HepG2 (cell line): ENCODE results near the gene SPOCD1. TPM values are rescaled to one million over a fixed set of nuclear protein-coding genes. Genes with fewer than 3 reads are reported as not detected.

ENCODE experiments used
- EEA1 ChIP-seq: sonication (generic); formaldehyde crosslinking; IDR thresholded peaks from 2 replicates; pipeline ENCODE4 v1.5.1; 2020; ENCODE audit warnings: mild to moderate bottlenecking, missing genetic modification reagents, borderline replicate concordance
- HNRNPLL ChIP-seq: fragments of 200-400 bp; formaldehyde crosslinking; IDR thresholded peaks from 2 replicates; pipeline ENCODE4 v1.6.1; 2017; ENCODE audit warnings: mild to moderate bottlenecking, low read depth, low read length; ENCODE audit not compliant: poor library complexity, severe bottlenecking
- ISL2 ChIP-seq: sonication (generic); formaldehyde crosslinking; IDR thresholded peaks from 2 replicates; pipeline ENCODE4 v1.5.0; 2020; ENCODE audit warnings: missing genetic modification reagents
- MEIS1 ChIP-seq: sonication (generic); formaldehyde crosslinking; IDR thresholded peaks from 2 replicates; pipeline ENCODE4 v1.9.0; 2021; ENCODE audit warnings: mild to moderate bottlenecking, missing genetic modification reagents, moderate library complexity, borderline replicate concordance
- NR2C2 ChIP-seq: sonication (generic); formaldehyde crosslinking; IDR thresholded peaks from 2 replicates; pipeline ENCODE4 v1.4.0; 2020; ENCODE audit warnings: missing genetic modification reagents, mild to moderate bottlenecking, moderate library complexity, borderline replicate concordance
- RCOR2 ChIP-seq: IDR thresholded peaks from 2 replicates; pipeline ENCODE4 v1.6.1; 2016; ENCODE audit warnings: missing biosample characterization, missing genetic modification reagents
- STAG1 ChIP-seq: sonication (generic); formaldehyde crosslinking; IDR thresholded peaks from 2 replicates; pipeline ENCODE4 v1.4.0; 2020; ENCODE audit warnings: missing genetic modification reagents
- TBP ChIP-seq: sonication (generic); formaldehyde crosslinking; IDR thresholded peaks from 2 replicates; pipeline ENCODE4 v1.5.0; 2020; ENCODE audit warnings: missing genetic modification reagents
- XBP1 ChIP-seq: sonication (generic); formaldehyde crosslinking; IDR thresholded peaks from 2 replicates; pipeline ENCODE4 v1.5.0; 2020; ENCODE audit warnings: missing genetic modification reagents
- ZNF382 ChIP-seq: sonication (generic); formaldehyde crosslinking; IDR thresholded peaks from 2 replicates; pipeline ENCODE4 v1.5.0; 2020; ENCODE audit warnings: missing genetic modification reagents, mild to moderate bottlenecking, borderline replicate concordance
- ZNF547 ChIP-seq: sonication (generic); formaldehyde crosslinking; IDR thresholded peaks from 2 replicates; pipeline ENCODE4 v1.5.1; 2020; ENCODE audit warnings: mild to moderate bottlenecking, missing genetic modification reagents
- ZNF850 ChIP-seq: sonication (generic); formaldehyde crosslinking; conservative IDR thresholded peaks from 2 replicates; pipeline ENCODE4 v1.9.0; 2021; ENCODE audit warnings: mild to moderate bottlenecking, missing genetic modification reagents
- ZNF891 ChIP-seq: sonication (generic); formaldehyde crosslinking; IDR thresholded peaks from 2 replicates; pipeline ENCODE4 v1.5.0; 2020; ENCODE audit warnings: mild to moderate bottlenecking, missing genetic modification reagents
- polyA plus RNA-seq, 8 experiments: library from polyadenylated mRNA; depleted of rRNA in 3 of 8; stranded (reverse) in 7 of 8; unstranded in 1 of 8; fragments of >200 nt; fragmentation: Illumina TruSeq in 4 of 8; extraction: Trizol in 4 of 8; gene quantifications; 2 replicates each; pipeline versions ENCODE4 v1.2.1 to v1.2.3, GENCODE V29; 2011 to 2016; ENCODE audit warnings: low read depth in 4 of 8, missing spikeins in 1 of 8, mixed read lengths in 1 of 8; ENCODE audit not compliant: insufficient read depth in 1 of 8
- total RNA-seq, 5 experiments: library from RNA; depleted of rRNA; stranded (reverse); fragments of >200 nt; fragmentation: Illumina TruSeq; extraction: Trizol; gene quantifications; 2 replicates each; pipeline ENCODE4 v1.2.3, GENCODE V29; 2016; ENCODE audit warnings: low read depth in 1 of 5
- TF ChIP-seq, protein P1 (sequence below): IDR thresholded peaks from 2 replicates; pipeline ENCODE4 v1.6.1; 2016; ENCODE audit warnings: missing compliant biosample characterization, missing genetic modification reagents, borderline replicate concordance
- TF ChIP-seq, protein P2 (sequence below): sonication (generic); formaldehyde crosslinking; IDR thresholded peaks from 2 replicates; pipeline ENCODE4 v1.5.0; 2020; ENCODE audit warnings: missing genetic modification reagents, mild to moderate bottlenecking, borderline replicate concordance
- TF ChIP-seq, protein P3 (sequence below): sonication (generic); formaldehyde crosslinking; IDR thresholded peaks from 2 replicates; pipeline ENCODE4 v1.4.0; 2020; ENCODE audit warnings: mild to moderate bottlenecking, missing genetic modification reagents, borderline replicate concordance
- TF ChIP-seq, protein P4 (sequence below): fragments of 450-650 bp; IDR thresholded peaks from 2 replicates; pipeline ENCODE4 v1.6.1; 2016

SPOCD1 gene
- total and polyA plus RNA-seq, 2 of the 13 experiments (the other 11 are each of a cell fraction or from before 2014, with no cell fraction given), result 0.24 to 0.29 TPM

DNA sequence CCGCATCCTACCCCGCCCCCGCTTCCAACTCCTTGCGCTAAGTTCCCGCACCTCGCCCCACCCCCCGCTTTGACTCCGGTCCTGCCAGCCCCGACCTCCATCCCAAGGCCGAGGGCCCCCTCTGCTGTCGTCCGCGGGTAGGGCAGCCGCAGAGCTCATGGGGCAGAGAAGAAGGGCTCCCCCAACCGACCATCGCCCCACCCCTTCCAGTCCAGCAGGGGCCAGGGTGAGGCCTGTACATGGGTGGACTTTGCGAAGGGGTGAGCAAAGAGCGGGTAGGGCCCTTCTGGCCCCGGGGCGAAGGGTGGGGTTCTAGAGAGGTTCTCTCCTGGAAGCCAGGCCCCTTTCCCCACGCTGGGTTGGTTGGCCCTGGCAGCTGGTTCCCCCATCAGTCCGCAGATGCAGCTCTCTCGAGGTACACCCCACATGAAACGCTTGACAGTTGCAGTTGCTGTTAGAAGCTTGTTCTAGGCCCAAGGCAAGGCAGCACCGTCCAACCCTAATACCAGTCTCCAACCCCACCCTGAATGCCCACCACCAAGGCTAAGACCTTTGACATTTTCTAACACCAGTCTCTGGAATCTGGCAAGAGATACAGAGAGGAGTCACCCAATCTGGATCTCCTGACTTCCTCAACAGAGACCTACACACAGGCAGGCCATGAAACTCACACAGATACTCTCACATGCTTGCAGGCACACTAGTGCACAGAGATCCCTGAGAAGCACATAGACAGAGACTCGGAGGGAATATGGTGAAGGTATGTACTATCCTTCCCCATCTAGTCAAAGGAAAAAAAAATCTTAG, 26.4 kb downstream of the SPOCD1 start (continued):
- TF ChIP-seq NR2C2 (CRISPR knock-in tag) (no peak), XBP1 (no peak), ISL2 (CRISPR knock-in tag) (no peak), ZNF891 (CRISPR knock-in tag) (no peak), ZNF850 (CRISPR knock-in tag) (no peak), EEA1 (no peak), TBP (CRISPR knock-in tag) (no peak), ZNF382 (no peak), ZNF547 (CRISPR knock-in tag) (no peak), HNRNPLL (peak; percentile 51), MEIS1 (no peak), RCOR2 (CRISPR knock-in tag) (no peak), STAG1 (peak; percentile 82)
- TF ChIP-seq, protein P1, sequence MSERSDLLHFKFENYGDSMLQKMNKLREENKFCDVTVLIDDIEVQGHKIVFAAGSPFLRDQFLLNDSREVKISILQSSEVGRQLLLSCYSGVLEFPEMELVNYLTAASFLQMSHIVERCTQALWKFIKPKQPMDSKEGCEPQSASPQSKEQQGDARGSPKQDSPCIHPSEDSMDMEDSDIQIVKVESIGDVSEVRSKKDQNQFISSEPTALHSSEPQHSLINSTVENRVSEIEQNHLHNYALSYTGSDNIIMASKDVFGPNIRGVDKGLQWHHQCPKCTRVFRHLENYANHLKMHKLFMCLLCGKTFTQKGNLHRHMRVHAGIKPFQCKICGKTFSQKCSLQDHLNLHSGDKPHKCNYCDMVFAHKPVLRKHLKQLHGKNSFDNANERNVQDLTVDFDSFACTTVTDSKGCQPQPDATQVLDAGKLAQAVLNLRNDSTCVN (CRISPR knock-in tag), result no peak
- TF ChIP-seq, protein P2, sequence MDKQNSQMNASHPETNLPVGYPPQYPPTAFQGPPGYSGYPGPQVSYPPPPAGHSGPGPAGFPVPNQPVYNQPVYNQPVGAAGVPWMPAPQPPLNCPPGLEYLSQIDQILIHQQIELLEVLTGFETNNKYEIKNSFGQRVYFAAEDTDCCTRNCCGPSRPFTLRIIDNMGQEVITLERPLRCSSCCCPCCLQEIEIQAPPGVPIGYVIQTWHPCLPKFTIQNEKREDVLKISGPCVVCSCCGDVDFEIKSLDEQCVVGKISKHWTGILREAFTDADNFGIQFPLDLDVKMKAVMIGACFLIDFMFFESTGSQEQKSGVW (CRISPR knock-in tag), result no peak
- TF ChIP-seq, protein P3, sequence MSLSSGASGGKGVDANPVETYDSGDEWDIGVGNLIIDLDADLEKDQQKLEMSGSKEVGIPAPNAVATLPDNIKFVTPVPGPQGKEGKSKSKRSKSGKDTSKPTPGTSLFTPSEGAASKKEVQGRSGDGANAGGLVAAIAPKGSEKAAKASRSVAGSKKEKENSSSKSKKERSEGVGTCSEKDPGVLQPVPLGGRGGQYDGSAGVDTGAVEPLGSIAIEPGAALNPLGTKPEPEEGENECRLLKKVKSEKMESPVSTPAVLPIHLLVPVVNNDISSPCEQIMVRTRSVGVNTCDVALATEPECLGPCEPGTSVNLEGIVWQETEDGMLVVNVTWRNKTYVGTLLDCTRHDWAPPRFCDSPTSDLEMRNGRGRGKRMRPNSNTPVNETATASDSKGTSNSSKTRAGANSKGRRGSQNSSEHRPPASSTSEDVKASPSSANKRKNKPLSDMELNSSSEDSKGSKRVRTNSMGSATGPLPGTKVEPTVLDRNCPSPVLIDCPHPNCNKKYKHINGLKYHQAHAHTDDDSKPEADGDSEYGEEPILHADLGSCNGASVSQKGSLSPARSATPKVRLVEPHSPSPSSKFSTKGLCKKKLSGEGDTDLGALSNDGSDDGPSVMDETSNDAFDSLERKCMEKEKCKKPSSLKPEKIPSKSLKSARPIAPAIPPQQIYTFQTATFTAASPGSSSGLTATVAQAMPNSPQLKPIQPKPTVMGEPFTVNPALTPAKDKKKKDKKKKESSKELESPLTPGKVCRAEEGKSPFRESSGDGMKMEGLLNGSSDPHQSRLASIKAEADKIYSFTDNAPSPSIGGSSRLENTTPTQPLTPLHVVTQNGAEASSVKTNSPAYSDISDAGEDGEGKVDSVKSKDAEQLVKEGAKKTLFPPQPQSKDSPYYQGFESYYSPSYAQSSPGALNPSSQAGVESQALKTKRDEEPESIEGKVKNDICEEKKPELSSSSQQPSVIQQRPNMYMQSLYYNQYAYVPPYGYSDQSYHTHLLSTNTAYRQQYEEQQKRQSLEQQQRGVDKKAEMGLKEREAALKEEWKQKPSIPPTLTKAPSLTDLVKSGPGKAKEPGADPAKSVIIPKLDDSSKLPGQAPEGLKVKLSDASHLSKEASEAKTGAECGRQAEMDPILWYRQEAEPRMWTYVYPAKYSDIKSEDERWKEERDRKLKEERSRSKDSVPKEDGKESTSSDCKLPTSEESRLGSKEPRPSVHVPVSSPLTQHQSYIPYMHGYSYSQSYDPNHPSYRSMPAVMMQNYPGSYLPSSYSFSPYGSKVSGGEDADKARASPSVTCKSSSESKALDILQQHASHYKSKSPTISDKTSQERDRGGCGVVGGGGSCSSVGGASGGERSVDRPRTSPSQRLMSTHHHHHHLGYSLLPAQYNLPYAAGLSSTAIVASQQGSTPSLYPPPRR, result no peak
- TF ChIP-seq, protein P4, sequence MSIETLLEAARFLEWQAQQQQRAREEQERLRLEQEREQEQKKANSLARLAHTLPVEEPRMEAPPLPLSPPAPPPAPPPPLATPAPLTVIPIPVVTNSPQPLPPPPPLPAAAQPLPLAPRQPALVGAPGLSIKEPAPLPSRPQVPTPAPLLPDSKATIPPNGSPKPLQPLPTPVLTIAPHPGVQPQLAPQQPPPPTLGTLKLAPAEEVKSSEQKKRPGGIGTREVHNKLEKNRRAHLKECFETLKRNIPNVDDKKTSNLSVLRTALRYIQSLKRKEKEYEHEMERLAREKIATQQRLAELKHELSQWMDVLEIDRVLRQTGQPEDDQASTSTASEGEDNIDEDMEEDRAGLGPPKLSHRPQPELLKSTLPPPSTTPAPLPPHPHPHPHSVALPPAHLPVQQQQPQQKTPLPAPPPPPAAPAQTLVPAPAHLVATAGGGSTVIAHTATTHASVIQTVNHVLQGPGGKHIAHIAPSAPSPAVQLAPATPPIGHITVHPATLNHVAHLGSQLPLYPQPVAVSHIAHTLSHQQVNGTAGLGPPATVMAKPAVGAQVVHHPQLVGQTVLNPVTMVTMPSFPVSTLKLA, result no peak
